Lower leg skin (tissue), 4 donors: ENCODE results near the gene TCTA. TPM values are rescaled to one million over a fixed set of nuclear protein-coding genes. Genes with fewer than 3 reads are reported as not detected.
"Not testable (repeated sequence)": the region's sequence is repeated elsewhere in the genome, so short reads cannot be mapped to it uniquely, and the experiment has no call there.

Experiments
- DNase-seq, 2 donors: peaks; one replicate each; pipeline ENCODE4 v3.0.0-alpha.2; 2019; ENCODE audit warnings: low spot score in 2 of 2
- H3K4me3 ChIP-seq: fragments of 200-600 bp; sonication (generic); 2 replicates; pipeline ENCODE4 v1.5.1; 2017; ENCODE audit warnings: mild to moderate bottlenecking, low read depth; ENCODE audit not compliant: poor library complexity, severe bottlenecking
- POLR2A ChIP-seq, 2 donors: fragments of 450-650 bp; IDR thresholded peaks; one replicate each; pipeline ENCODE4 v1.6.1; 2016 to 2017; ENCODE audit warnings: antibody characterized with exemption in 2 of 2, mild to moderate bottlenecking in 1 of 2, moderate library complexity in 1 of 2
- WGBS, 2 donors: methylation state at CpG; one replicate each; pipeline ENCODE4 v1.1.5; 2018; 5-methylcytosine and 5-hydroxymethylcytosine counted together
- intact Hi-C: fragments of 100-400 bp; cut with DNase I; formaldehyde crosslinking; loops from one replicate; pipeline ENCODE4 v1.15.0; 2023; ENCODE audit warnings: low total_unique reads
- total RNA-seq, 4 donors: library from RNA; depleted of rRNA; stranded (reverse); fragments of >200 nt; gene quantifications; one replicate each; pipeline ENCODE4 v1.1.0, GENCODE V29; 2016
- TF ChIP-seq, protein P1 (sequence below), 3 donors: fragments of 450-650 bp; IDR thresholded peaks; one replicate each; pipeline ENCODE4 v1.5.1; 2016; ENCODE audit warnings: antibody characterized with exemption in 3 of 3, mild to moderate bottlenecking in 3 of 3, moderate library complexity in 2 of 3

The TCTA gene
- total RNA-seq, 4 donors from 2014 or later, result 6.6 to 26.4 (median 14.1) TPM

DNA sequence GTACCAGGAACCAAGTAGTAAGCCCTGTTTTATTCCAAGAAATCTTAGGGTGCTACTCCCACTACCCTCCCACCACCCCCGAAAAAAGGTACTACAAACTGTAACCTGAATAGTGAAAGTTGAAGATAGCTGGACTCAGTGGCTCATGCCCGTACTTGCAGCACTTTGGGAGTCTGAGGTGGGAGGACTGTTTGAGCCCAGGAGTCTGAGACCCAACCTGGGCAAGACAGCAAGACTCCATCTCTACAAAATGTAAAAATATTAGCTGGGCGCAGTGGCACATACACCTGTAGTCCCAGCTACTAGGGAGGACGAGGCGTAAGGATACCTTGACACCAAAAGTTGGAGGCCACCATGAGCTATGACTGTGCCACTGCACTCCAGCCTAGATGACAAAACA is 8.3 kb upstream of the TCTA start:
- WGBS, 2 donors, result 89 to 96% methylated on average over 5 of the region's 5 CpGs

DNA sequence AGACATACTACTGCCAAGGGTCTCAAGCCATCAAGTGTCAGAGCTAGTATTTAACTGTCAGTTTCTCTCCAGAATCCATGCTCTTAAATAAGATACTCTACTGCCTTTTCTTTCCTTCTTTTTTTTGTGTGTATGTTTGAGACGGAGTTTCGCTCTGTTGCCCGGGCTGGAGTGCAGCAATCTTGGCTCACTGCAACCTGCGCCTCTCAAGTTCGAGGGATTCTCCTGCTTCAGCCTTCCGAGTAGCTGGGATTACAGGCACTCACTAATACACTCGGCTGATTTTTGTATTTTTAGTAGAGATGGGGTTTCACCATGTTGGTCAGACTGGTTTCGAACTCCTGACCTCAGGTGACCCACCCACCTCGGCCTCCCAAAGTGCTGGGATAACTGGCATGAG is 6.7 kb upstream of the TCTA start:
- 40 to 41% methylated on average over 9 of the region's 9 CpGs for WGBS, 2 donors
- DNase-seq, intact Hi-C loops, H3K4me3 ChIP-seq: not testable (repeated sequence)

More for the DNA sequence above, 8.3 kb upstream of the TCTA start:
- H3K4me3 ChIP-seq, result no peak overlapping the region
- intact Hi-C loops, result no loop called here
- TF ChIP-seq, protein P1, sequence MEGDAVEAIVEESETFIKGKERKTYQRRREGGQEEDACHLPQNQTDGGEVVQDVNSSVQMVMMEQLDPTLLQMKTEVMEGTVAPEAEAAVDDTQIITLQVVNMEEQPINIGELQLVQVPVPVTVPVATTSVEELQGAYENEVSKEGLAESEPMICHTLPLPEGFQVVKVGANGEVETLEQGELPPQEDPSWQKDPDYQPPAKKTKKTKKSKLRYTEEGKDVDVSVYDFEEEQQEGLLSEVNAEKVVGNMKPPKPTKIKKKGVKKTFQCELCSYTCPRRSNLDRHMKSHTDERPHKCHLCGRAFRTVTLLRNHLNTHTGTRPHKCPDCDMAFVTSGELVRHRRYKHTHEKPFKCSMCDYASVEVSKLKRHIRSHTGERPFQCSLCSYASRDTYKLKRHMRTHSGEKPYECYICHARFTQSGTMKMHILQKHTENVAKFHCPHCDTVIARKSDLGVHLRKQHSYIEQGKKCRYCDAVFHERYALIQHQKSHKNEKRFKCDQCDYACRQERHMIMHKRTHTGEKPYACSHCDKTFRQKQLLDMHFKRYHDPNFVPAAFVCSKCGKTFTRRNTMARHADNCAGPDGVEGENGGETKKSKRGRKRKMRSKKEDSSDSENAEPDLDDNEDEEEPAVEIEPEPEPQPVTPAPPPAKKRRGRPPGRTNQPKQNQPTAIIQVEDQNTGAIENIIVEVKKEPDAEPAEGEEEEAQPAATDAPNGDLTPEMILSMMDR (IDR thresholded peaks at IDR 0.05), result no peak
- no peak for TF ChIP-seq POLR2A (IDR thresholded peaks at IDR 0.05)
- DNase-seq, result no peak

DNA sequence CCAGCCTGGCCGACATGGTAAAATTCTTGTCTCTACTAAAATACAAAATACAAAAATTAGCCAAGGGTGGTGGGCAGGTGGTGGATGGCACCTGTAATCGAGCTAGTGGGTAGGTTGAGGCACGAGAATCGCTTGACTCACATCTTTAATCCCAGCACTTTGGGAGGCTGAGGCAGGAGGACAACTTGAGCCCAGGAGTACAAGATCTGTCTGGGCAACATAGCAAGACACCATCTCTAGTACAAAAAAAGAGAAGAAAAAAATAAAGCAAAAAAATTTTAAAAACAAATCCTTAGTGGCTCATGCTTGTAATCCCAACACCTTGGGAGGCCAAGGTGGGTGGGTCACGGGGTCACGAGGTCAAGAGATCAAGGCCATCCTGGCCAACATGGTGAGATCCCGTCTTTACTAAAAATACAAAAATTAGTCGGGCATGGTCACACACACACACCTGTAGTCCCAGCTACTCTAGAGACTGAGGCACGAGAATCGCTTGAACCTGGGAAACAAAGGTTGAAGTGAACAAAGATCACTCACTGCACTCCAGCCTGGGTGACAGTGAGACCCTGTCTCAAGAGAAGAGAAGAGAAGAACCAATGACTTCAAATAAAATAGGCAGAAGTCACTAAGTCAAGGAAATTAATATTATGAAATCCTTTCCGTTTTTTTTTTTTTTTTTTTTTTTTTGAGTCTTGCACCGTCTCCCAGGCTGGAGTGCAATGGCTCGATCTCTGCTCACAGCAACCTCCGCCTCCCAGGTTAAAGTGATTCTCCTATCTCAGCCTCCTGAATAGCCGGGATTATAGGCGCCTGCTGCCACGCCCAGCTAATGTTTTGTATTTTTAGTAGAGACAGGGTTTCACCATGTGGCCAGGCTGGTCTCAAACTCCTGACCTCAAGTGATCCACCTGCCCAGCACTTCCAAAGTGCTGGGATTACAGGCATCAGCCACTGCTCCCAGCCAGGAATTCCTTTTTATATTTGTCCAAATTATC is 5.4 kb upstream of the TCTA start:
- no peak for DNase-seq

DNA sequence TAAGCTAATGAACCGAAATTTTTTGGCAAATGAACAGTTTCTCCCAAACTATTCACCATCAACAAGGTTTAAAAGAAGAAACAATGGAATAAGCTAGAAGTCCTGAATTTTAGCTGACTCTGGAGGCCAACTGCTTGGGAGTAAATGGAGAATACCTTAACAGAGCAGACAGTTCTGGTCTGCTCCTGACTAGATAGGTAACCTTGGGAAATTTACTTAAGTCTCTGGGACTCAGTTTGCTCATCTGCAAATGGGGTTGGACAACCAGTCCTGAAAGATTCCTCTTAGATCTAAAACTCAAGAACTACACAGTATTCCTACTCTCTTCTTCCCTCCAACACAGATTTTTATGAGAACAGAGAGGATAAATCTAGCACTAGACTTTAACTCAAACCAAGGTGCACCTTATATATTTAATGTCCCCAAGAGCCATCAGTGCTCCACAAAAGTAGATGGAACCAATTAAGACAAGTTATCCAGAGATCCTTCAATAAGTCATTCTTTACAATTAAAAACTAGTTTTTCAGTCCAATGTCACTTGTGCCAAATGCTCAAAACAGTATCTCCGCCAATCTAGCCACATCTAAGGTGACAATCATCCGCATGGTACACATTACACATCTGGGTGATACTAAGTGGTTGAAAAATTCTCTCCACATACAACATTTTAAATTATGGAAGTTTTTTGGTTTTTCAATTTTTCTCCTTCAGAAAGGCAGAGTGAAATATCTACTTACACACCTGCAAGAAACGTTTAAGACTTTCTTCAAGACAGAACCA is 2.0 kb upstream of the TCTA start:
- 10 to 16% methylated on average over 4 of the region's 4 CpGs for WGBS, 2 donors
- no peak overlapping the region for H3K4me3 ChIP-seq
- intact Hi-C loops, result no loop called here
- TF ChIP-seq, protein P1 (IDR thresholded peaks at IDR 0.05), result no peak
- TF ChIP-seq POLR2A (IDR thresholded peaks at IDR 0.05), result no peak
- DNase-seq, result no peak

More for the DNA sequence above, 5.4 kb upstream of the TCTA start:
- 49 to 52% methylated on average over 17 of the region's 17 CpGs for WGBS, 2 donors
- TF ChIP-seq POLR2A (IDR thresholded peaks at IDR 0.05), result no peak
- TF ChIP-seq, protein P1 (IDR thresholded peaks at IDR 0.05), result no peak
- intact Hi-C loops, result no loop called here
- no peak overlapping the region for H3K4me3 ChIP-seq

DNA sequence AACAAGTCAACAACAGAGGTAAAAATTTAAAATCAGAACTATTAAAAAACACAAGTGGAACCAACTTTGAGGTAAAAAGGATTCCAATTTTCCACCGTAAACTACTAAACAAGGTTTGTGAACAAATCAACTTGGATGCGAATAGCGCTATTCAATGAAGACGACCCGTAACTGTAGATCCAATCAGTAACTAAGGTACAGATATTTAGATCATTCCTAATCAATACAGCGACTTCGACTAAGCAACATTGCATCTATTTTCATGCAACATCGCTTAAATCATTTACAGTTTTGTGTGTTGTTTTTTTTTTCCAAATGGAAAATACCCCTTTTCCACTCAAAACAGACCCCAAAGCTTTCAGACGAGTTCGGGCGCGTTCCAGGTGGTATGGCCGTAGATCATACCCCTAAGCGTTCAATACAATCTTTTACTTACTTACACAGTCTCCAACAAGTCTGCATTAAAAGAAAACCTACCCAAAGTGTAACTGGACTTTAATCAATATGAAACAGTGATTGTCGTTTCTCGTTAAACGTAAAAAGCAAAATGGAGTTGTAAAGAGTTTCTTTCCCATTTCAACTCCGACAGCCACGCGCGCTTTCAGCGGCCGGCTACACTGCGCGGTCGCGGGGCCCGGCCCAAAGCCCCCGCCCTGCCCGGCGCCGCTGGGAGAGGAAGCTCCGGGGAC is 1.2 kb upstream of the TCTA start:
- DNase-seq, result peak in 1 of 2 donors; percentile 90
- TF ChIP-seq, protein P1 (IDR thresholded peaks at IDR 0.05), result no peak
- TF ChIP-seq POLR2A (IDR thresholded peaks at IDR 0.05), result no peak

More for the DNA sequence above, 1.2 kb upstream of the TCTA start:
- 0% methylated on average over 30 to 33 of the region's 33 CpGs for WGBS, 2 donors
- peak overlapping the region; percentile 83 for H3K4me3 ChIP-seq
- intact Hi-C loops, result no loop called here
